Stimulated activated CD8-positive, alpha-beta memory T cell treated with anti-CD3 and anti-CD28 coated beads, Interleukin-15, amount 100 ng/mL, for 48 hours (primary cell): ENCODE results near the gene TMEM247.
"Not testable (repeated sequence)": the region's sequence is repeated elsewhere in the genome, so short reads cannot be mapped to it uniquely, and the experiment has no call there.

Experiments used
- DNase-seq, 2 donors: peaks; one replicate each; pipeline ENCODE4 v3.0.0-alpha.2; 2020; ENCODE audit warnings: low read depth in 2 of 2

Gene TMEM247

DNA sequence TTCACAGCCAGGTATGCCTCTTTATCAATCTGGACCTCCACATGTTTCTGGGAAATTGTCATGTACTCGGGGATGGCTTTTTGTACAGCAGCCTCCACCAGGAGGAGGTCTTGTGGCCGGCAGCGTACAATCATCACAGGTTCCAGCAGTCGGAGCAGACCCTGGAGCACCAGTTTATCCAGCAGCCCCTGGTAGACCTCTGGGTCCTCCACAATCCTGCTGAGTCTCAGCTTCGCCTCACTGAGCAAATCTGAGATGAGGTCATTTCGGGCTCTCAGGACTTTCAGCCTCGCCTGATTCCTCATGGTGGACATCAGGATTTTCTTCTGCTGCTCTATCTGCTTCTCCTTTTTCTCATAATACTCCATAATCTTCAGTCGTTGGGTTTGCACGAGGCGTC is 32.8 kb downstream of the TMEM247 start:
- DNase-seq: no peak

GRCh38 chr2:46514738-46515137 is 35.4 kb downstream of the TMEM247 start:
- no peak for DNase-seq

GRCh38 chr2:46517485-46517884 is 38.1 kb downstream of the TMEM247 start:
- no peak for DNase-seq

DNA sequence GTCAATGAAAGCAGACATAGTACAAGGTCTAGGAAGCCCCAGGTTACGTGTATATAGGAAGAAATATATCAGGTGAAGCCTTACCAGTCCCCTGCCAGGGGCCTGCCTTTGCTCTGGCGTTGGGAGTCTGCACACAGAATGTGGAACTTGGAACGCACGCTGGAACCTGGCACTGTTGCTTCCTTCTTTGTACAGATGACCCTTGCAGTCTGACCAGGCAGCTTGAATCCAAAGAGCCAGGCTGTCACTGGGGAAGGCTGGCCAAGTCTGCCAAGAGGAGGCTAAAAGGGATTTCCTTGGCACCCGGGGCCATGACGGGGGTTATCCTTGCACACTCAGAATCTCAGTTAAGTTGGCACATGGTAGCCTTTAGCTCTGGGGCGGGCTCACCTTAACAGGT is 39.5 kb downstream of the TMEM247 start:
- DNase-seq: no peak

GRCh38 chr2:46519265-46519664 is 39.9 kb downstream of the TMEM247 start:
- no peak for DNase-seq

- DNase-seq: no peak
These were observed 40.9 kb downstream of the TMEM247 start for GRCh38 chr2:46520130-46520711.

DNA sequence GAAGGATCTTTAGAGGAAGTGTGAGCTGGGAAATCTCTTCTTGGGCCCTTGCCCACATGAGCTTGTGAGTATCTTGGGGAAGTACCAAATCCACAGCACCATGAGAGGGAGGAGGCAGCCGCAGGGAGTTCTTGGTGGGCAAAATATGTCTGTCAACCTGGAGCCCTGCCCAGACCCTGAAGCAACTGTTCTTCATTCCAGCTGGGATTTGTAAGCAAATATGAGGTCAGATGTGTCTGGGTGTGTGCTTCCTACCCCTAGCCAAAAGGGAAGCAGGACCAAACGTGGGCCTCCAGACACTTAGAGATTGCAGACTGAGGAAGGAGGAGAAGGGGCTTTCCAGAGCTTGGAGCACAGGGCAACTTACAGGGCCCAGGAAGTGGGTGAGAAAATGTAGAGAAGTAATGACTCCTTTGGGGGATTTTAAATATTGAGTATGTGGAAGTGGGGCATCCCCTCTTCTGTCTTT is 41.9 kb downstream of the TMEM247 start:
- DNase-seq: no peak

DNA sequence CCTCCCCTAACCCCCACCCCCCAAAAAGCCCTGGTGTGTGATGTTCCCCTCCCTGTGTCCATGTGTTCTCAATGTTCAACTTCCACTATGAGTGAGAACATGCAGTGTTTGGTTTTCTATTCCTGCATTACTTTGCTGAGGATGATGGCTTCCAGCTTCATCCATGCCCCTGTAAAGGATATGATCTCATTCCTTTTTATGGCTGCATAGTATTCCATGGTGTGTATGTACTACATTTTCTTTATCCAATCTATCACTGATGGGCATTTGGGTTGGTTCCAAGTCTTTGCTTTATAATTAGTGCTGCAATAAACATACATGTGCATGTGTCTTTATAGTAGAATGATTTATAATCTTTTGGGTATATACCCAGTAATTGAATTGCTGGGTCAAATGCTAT is 43.0 kb downstream of the TMEM247 start:
- DNase-seq: not testable (repeated sequence)

DNA sequence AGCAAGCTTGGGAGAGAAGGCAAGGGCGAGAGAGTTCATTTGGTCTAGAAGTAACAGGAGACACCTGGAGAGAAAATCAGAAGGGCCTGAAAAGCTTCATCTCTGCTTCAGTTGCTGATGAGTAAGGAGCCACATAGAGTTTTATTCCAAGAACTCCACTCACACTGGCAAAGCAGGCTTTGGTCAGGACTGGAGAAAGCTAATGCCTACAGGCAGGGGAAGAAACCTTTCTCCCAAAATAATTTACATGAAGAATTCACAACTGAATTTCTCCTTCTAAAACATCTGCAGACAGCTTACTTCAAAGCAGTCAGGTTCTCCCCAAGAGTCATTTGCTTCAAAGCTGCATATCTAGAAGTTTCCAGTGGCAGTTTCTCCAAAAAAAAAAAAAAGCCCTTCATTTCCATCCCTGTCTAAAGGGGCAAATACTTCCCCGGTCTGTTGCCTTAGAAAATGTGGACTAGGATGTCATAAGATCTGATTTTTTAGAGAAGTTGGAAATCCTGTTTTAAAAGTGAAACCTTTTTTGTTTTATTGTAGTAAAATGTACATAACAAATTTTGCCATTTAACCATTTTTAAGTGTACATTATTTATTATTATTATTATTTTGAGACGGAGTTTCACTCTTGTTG is 46.3 kb downstream of the TMEM247 start:
- no peak for DNase-seq

DNA sequence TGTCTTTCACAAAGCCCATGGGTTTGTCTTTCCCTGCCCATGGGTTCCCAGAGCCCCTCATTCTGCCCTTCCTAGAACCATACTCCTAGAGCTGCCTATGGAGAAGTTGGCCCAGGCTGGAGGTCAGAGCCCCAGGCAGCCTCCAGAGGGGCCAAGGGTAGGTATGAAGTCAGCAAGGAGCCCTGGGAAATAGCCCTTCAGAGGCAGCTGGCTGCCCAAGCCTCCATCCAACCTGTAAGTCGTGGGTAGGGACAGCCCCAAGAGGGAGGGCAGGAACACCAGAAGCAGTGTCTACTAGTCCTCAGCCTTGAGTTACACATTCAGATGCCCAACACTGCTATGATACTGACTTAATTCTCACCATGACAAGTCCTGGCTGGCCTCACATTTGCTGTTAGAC is 49.5 kb downstream of the TMEM247 start:
- no peak for DNase-seq

DNA sequence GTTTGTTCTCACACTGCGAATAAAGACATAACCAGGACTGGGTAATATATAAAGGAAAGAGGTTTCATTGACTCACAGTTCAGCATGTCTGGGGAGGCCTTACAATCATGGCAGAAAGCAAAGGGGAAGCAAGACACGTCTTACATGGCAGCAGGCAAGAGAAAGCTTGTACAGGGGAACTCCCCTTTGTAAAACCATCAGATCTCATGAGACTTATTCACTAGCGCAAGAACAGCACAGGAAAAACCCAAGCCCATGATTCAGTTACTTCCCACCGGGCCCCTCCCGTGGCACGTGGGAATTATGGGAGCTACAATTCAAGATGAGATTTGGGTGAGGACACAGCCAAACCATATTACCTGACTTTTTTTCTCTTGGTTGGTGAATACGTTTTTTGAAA is 51.3 kb downstream of the TMEM247 start:
- no peak for DNase-seq

DNA sequence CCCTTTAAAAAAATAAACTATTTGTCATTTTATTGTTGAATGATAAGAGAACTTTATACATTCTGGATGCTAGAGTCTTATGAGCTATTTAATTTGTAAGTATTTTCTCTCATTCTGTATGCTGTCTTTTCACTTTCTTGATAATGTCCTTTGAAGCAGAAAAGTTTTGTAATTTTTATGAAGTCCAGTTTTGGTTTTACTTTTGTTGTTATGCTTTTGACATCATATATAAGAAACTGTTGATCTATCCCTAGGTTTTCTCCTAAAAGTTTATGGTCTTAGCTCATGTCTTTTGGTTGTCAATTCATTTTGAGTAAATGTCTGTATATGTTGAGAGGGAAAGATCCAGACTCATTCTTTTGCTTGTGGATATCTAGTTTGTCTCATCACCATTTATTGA is 52.5 kb downstream of the TMEM247 start:
- DNase-seq: no peak
